Transverse colon (tissue), 4 donors: ENCODE results near the gene PI4KA.

Experiments used
- CTCF ChIP-seq, 5 experiments: fragments of 200-600 bp in 3 of 5; fragments of 450-650 bp in 2 of 5; sonication (generic) in 3 of 5; IDR thresholded peaks; 1 replicate in 2 of 5; 2 replicates in 3 of 5; pipeline ENCODE4 v1.5.1; 2016 to 2017; ENCODE audit warnings: antibody characterized with exemption in 5 of 5, inconsistent platforms in 3 of 5, mild to moderate bottlenecking in 2 of 5, moderate library complexity in 1 of 5
- POLR2A ChIP-seq: fragments of 450-650 bp; IDR thresholded peaks from one replicate; pipeline ENCODE4 v1.6.1; 2016; ENCODE audit warnings: antibody characterized with exemption, mild to moderate bottlenecking, moderate library complexity
- POLR2AphosphoS5 ChIP-seq, 3 donors: sonication (generic); formaldehyde crosslinking; IDR thresholded peaks; one replicate each; pipeline ENCODE4 v1.6.1; 2016; ENCODE audit warnings: antibody characterized with exemption in 3 of 3

DNA sequence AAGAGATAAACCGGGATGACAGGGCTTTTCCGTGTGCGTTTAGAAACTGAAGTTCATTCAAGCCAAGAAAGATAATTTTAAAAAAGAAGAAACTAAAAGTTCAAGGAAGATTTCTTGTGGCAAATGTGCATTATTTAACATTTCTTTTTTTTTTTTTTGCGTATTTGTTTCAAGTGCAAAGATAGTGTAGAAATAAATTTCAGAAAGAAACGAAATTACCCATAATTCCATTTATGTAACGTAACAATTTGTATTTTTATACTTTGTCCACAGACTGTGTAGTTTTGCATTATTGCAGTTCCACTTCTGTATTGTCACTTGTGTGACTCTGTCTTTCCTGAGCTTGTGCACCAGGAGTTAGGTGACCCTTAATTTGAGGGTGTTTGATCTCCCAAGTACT, 24.2 kb upstream of the PI4KA start:
- TF ChIP-seq CTCF (IDR thresholded peaks at IDR 0.05), result no peak
- no peak for TF ChIP-seq POLR2A
- TF ChIP-seq POLR2AphosphoS5 (IDR thresholded peaks at IDR 0.05), result no peak
